Type B pancreatic cell (in vitro differentiated cells): ENCODE measurements around the gene ZNF516. TPM values are rescaled to one million over a fixed set of nuclear protein-coding genes. Genes with fewer than 3 reads are reported as not detected.

Source experiments
- DNase-seq: peaks from one replicate; pipeline ENCODE4 v3.0.0; 2021; ENCODE audit warnings: mixed read lengths; ENCODE audit not compliant: unreplicated experiment; ENCODE audit errors: extremely low spot score
- H3K27ac Mint-ChIP-seq: 2 replicates; pipeline ENCODE4 v1.8.0; 2021; ENCODE audit warnings: mild to moderate bottlenecking, mixed read lengths
- H3K27me3 Mint-ChIP-seq: 2 replicates; pipeline ENCODE4 v1.8.0; 2021; ENCODE audit warnings: mixed read lengths
- H3K36me3 Mint-ChIP-seq: 2 replicates; pipeline ENCODE4 v1.8.0; 2021; ENCODE audit warnings: mixed read lengths
- H3K4me1 Mint-ChIP-seq: one replicate; pipeline ENCODE4 v1.8.0; 2021; ENCODE audit warnings: mixed read lengths; ENCODE audit not compliant: unreplicated experiment
- H3K4me3 Mint-ChIP-seq: 2 replicates; pipeline ENCODE4 v1.8.0; 2021; ENCODE audit warnings: mild to moderate bottlenecking, mixed read lengths
- H3K9me3 Mint-ChIP-seq: 2 replicates; pipeline ENCODE4 v1.8.0; 2021; ENCODE audit warnings: mixed read lengths
- total RNA-seq: library from RNA; stranded (reverse); gene quantifications from 2 replicates; pipeline ENCODE4 v1.2.1, GENCODE V29; 2021; ENCODE audit warnings: low replicate concordance
- TF ChIP-seq, protein P1 (sequence below): fragments of 200-600 bp; sonication (generic); conservative IDR thresholded peaks from 2 replicates; pipeline ENCODE4 v1.5.0; 2021; ENCODE audit warnings: antibody characterized with exemption, mild to moderate bottlenecking

ZNF516 gene
- total RNA-seq, 1 donor from 2014 or later = 71.2 TPM

DNA sequence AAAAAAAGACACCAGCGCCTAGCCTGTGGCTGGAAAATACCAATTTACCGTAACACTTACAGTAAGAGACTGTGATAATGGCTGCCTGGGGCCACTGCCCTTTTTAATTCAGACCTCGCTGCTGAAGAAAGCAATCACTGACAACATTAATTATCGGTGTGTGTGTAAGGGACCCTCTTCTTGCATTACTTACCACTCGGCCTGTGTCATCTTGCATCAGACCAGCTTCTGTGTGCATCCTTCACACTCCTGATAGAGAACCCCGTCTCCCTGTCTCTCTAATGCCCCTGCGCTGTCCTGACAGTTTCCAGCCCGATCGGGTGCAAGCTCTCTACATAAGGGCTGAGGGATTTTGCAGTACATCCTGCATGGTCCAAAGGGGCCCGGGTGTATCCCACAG lies 124.4 kb downstream of the ZNF516 start:
- no peak for DNase-seq
- TF ChIP-seq, protein P1, sequence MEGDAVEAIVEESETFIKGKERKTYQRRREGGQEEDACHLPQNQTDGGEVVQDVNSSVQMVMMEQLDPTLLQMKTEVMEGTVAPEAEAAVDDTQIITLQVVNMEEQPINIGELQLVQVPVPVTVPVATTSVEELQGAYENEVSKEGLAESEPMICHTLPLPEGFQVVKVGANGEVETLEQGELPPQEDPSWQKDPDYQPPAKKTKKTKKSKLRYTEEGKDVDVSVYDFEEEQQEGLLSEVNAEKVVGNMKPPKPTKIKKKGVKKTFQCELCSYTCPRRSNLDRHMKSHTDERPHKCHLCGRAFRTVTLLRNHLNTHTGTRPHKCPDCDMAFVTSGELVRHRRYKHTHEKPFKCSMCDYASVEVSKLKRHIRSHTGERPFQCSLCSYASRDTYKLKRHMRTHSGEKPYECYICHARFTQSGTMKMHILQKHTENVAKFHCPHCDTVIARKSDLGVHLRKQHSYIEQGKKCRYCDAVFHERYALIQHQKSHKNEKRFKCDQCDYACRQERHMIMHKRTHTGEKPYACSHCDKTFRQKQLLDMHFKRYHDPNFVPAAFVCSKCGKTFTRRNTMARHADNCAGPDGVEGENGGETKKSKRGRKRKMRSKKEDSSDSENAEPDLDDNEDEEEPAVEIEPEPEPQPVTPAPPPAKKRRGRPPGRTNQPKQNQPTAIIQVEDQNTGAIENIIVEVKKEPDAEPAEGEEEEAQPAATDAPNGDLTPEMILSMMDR = no peak
- Mint-ChIP-seq H3K4me1 (peaks cover 20% of the 10 kb centered on the region), H3K36me3 (peaks cover 41% of the 10 kb centered on the region), H3K27me3 (no peaks in the 10 kb centered on the region), H3K27ac (no peak overlapping the region), H3K9me3 (no peaks in the 10 kb centered on the region), H3K4me3 (no peak overlapping the region)

DNA sequence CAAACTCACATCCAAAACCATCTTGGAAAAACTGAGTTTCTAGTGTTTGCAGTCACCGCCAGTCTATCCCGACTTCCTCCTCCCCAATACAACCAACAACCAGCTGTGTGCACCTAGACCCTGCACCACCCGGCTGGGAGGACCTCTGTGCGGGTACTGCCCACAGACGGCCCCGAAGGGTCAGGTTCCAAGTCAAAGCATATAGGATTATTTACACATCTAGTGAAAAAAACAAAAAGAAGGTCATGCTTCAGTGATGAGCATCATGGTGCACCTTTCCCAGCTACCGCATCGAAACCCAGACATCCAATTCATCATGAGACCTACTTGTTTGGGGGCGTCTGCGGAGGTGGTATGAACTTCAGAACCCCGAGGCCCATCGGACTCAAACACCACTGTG lies 124.8 kb downstream of the ZNF516 start:
- Mint-ChIP-seq H3K27me3 (no peaks in the 10 kb centered on the region), H3K9me3 (no peaks in the 10 kb centered on the region), H3K36me3 (peaks cover 42% of the 10 kb centered on the region), H3K4me3 (no peak overlapping the region), H3K27ac (no peak overlapping the region), H3K4me1 (peaks cover 18% of the 10 kb centered on the region)
- no peak for DNase-seq
- TF ChIP-seq, protein P1 = no peak

DNA sequence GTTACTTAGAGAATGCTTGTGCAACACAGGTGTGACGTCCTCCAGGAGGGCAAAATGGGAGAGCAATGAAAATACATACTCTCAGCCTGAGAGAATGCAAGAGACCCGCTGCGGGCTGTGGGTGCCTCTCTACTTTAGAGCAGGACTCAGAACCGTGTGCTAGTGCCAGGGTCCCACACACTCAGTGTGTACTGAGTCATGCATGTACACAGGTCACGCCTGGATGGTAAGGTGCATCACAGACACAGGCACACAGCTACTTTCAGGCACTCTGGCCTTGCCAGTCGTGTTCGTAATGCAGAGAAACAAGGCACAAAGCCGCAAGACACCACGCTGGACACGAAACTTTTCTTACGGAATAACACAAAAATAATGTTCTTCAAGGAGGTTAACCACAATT lies 125.3 kb downstream of the ZNF516 start:
- Mint-ChIP-seq H3K9me3 (no peaks in the 10 kb centered on the region), H3K4me1 (peaks cover 14% of the 10 kb centered on the region), H3K27me3 (no peaks in the 10 kb centered on the region), H3K4me3 (no peak overlapping the region), H3K27ac (no peak overlapping the region), H3K36me3 (peaks cover 38% of the 10 kb centered on the region)
- no peak for DNase-seq
- TF ChIP-seq, protein P1 = no peak

DNA sequence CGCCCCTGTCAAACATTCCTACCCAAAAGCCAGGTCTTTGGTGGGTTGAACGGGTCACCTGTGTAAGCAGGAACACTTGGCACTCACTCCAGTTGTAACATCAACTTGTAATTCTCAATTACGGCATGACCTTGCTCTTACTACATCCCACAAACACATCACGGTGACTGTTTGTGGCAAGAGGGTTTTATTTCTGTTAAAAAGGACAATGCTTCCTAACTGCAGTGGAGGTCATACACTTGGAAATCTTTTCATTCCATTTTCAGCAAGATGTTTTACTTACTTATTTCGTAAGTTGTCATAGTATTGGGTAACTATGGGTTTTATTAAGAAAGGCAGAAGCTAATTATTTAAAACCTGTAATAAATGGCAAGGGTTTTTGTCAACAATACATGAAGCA lies 126.1 kb downstream of the ZNF516 start:
- Mint-ChIP-seq H3K9me3 (no peaks in the 10 kb centered on the region), H3K4me1 (peaks cover 10% of the 10 kb centered on the region), H3K27ac (no peak overlapping the region), H3K4me3 (no peak overlapping the region), H3K27me3 (no peaks in the 10 kb centered on the region), H3K36me3 (peaks cover 40% of the 10 kb centered on the region)
- DNase-seq = no peak
- TF ChIP-seq, protein P1 = no peak

- no peak for DNase-seq
- no peaks in the 10 kb centered on the region for H3K9me3 Mint-ChIP-seq
- no peak overlapping the region for H3K4me3 Mint-ChIP-seq
- no peak overlapping the region for H3K27ac Mint-ChIP-seq
- peaks cover 4% of the 10 kb centered on the region for H3K4me1 Mint-ChIP-seq
- no peaks in the 10 kb centered on the region for H3K27me3 Mint-ChIP-seq
- TF ChIP-seq, protein P1 = no peak
- peaks cover 47% of the 10 kb centered on the region for H3K36me3 Mint-ChIP-seq
Observed at GRCh38 chr18:76368271-76368670, 126.8 kb downstream of the ZNF516 start.
